Ishikawa (cell line): ENCODE measurements around the gene UHRF2.

Source experiments
- CREB1 ChIP-seq: IDR thresholded peaks from 2 replicates; pipeline ENCODE4 v1.6.1; 2012; ENCODE audit warnings: low read depth
- FOXM1 ChIP-seq: IDR thresholded peaks from 2 replicates; pipeline ENCODE4 v1.6.1; 2012; ENCODE audit warnings: low read depth, borderline replicate concordance
- TAF1 ChIP-seq: IDR thresholded peaks from 2 replicates; pipeline ENCODE4 v1.6.1; 2012; ENCODE audit warnings: low read depth, mild to moderate bottlenecking
- TF ChIP-seq, protein P1 (sequence below): IDR thresholded peaks from 2 replicates; pipeline ENCODE4 v1.6.1; 2012
- TF ChIP-seq, protein P2 (sequence below): IDR thresholded peaks from 2 replicates; pipeline ENCODE4 v1.6.1; 2012; ENCODE audit warnings: low read depth, mild to moderate bottlenecking
- TF ChIP-seq, protein P3 (sequence below): IDR thresholded peaks from 2 replicates; pipeline ENCODE4 v1.6.1; 2012

DNA sequence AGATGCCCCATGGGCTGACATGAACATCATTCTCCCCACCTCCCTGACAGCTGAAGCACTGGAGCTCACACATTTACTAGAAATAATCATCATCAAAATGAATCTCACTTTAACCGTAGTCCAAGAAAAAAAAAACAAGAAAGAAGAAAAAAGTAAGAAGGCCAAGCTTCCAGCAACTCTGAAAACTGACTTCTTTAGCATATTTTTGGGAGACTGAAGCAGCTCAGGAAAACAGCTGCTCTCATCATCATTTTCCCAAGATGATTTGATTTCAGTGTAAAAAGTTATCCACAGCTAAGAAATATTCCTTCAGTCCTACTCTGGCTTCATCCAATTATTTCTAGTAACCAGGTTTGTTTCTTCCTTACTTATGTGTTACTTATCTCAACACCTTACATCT lies 140.9 kb downstream of the UHRF2 start:
- TF ChIP-seq TAF1 (no peak), FOXM1 (no peak), CREB1 (no peak)
- TF ChIP-seq, protein P1, sequence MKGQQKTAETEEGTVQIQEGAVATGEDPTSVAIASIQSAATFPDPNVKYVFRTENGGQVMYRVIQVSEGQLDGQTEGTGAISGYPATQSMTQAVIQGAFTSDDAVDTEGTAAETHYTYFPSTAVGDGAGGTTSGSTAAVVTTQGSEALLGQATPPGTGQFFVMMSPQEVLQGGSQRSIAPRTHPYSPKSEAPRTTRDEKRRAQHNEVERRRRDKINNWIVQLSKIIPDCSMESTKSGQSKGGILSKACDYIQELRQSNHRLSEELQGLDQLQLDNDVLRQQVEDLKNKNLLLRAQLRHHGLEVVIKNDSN: no peak
- TF ChIP-seq, protein P2, sequence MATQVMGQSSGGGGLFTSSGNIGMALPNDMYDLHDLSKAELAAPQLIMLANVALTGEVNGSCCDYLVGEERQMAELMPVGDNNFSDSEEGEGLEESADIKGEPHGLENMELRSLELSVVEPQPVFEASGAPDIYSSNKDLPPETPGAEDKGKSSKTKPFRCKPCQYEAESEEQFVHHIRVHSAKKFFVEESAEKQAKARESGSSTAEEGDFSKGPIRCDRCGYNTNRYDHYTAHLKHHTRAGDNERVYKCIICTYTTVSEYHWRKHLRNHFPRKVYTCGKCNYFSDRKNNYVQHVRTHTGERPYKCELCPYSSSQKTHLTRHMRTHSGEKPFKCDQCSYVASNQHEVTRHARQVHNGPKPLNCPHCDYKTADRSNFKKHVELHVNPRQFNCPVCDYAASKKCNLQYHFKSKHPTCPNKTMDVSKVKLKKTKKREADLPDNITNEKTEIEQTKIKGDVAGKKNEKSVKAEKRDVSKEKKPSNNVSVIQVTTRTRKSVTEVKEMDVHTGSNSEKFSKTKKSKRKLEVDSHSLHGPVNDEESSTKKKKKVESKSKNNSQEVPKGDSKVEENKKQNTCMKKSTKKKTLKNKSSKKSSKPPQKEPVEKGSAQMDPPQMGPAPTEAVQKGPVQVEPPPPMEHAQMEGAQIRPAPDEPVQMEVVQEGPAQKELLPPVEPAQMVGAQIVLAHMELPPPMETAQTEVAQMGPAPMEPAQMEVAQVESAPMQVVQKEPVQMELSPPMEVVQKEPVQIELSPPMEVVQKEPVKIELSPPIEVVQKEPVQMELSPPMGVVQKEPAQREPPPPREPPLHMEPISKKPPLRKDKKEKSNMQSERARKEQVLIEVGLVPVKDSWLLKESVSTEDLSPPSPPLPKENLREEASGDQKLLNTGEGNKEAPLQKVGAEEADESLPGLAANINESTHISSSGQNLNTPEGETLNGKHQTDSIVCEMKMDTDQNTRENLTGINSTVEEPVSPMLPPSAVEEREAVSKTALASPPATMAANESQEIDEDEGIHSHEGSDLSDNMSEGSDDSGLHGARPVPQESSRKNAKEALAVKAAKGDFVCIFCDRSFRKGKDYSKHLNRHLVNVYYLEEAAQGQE: no peak
- TF ChIP-seq, protein P3, sequence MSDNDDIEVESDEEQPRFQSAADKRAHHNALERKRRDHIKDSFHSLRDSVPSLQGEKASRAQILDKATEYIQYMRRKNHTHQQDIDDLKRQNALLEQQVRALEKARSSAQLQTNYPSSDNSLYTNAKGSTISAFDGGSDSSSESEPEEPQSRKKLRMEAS: no peak
